Hepatic stellate cell (primary cell): ENCODE measurements around the gene ELMO1.

ENCODE experiments used
- DNase-seq: peaks from one replicate; pipeline ENCODE4 v3.0.0; 2011; ENCODE audit warnings: low spot score

The ELMO1 gene

GRCh38 chr7:36944838-36945237, 503.8 kb downstream of the ELMO1 start:
- DNase-seq, result no peak

DNA sequence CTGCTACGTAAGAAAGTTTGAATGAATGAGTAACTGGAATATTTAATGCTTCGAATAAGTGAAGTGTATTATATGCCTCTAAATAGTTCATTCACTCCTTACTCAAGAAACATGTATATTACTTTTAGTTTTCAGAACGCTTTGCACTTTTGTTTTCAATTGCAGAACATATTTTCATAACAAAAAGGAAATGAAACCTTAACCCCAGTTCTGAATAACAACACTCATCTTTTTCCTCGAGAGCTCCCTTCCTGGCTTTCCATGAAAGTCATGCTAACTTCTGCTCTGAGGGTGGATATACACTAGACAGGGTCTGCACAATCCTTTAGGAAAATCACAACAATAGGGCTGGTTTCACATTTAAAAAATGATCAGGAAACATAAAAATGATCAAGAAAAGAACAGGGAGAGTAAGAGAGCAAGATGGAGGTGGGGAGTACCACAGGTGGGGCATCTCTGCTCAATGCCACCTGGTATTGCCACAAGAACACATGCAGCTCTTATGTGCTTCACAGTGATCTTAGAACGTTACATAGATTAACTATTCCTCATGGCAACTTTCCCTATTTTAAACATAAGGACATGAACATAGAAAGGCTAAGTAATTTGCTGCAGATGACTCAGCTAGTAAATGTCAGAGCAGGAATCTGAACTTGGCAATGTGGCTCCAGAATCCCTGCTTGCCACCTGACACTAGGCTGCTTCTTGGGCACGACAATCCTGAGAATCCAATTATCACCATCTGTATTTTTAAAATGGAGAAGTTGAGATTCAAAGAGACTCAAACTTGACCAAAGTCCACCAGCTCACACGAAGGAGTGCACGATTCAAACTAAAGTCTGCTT, 504.9 kb downstream of the ELMO1 start:
- DNase-seq, result no peak

DNA sequence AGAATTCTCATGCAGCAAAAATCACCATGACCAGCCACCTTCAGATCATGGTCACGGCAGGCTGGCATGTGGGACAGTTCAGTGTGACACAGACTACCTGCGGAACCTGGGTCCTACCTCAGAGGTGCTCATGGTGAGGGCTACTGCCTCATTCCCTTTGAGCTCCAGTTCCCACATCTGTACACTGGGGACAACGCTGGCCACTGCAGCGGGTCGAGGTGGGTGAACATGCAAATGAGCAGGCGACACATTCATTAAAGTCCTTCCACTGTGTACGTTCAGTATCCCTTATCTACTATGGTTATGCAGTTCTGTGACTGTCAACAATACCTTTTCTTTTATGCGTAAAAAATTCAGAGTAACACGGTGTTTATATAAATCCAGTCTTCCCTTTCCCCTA, 505.7 kb downstream of the ELMO1 start:
- DNase-seq, result no peak

DNA sequence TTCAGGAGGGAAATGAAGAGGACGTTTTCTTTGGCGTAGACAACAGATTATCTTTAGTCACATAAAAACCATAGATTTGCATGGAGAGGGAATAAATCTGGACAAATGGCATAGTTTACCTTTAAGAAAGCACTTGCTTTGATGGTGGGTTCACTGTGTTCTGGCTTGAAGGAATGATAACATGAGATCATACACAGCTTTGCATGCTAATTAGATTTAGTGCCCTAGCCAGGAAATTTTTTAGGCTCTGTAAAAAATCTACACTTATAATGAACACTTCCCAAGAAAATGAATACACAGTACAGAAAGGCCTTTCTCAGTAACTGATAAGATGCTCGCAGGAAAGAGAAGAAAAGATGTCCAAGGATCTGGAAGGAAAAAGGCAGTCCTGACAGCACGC, 506.1 kb downstream of the ELMO1 start:
- DNase-seq, result no peak

GRCh38 chr7:36942025-36942424, 506.6 kb downstream of the ELMO1 start:
- no peak for DNase-seq

DNA sequence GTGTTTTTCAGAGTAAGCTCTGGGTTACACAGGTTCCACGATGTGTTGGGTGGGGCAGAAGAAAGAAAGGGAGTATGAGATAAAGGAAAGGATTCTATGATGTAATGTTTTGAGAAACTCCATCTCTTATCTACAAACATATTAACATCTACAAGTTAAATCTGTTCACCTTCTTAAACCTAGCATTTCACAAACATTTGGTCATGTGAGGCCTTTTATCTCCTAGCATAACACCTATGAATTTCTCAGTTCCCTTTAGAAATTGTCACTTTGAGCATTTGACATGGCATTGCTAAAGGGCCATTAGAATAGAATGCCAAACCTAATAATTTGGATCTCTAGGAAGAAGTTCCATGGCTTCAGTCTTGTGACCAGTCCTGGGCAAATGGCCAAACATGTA, 507.3 kb downstream of the ELMO1 start:
- no peak for DNase-seq

DNA sequence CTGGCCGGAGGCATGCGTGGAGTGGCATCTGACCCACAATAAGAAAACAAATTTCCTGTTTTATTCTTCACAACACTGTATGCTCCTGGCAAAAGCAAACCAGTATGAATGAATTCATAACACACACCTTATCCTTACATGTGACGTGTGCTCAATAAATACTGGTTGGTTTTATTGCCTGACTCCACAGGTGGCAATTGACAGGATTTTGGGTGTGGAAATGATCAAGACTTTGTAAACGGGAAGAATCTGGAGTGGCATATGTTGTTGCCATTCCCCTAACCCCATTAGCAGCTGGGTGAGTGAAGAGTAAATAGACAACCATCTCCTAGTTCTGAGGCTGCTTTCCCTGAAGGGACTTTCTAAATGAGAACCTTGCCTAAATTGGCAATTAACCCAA, 508.8 kb downstream of the ELMO1 start:
- DNase-seq, result no peak

- DNase-seq, result no peak
These were observed 510.7 kb downstream of the ELMO1 start for GRCh38 chr7:36937754-36938563.

- DNase-seq, result no peak
These were observed 516.8 kb downstream of the ELMO1 start for GRCh38 chr7:36931892-36932291.

GRCh38 chr7:36929791-36930190, 518.9 kb downstream of the ELMO1 start:
- no peak for DNase-seq

DNA sequence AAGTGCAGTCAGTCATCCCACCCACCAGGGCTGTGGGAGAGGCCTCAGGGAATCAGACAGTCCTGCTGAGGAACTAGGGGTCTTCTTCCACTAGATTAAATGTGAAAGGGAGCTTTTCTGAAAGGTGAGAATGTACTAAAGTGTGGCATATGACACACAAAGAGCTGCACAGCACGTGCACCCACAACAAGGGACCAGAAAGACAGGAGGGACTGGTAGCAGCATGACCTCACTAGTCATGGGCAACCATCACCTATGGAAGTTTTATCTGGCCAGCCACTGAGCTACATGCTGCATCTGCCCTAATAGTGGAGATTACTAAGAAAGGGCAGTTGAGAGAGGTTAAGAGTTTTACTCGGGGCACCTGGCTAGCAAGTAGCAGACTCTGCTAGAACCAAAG, 519.9 kb downstream of the ELMO1 start:
- DNase-seq, result no peak

- no peak for DNase-seq
These were observed 520.4 kb downstream of the ELMO1 start for GRCh38 chr7:36928311-36928710.

- no peak for DNase-seq
These were observed 523.0 kb downstream of the ELMO1 start for GRCh38 chr7:36925691-36926090.

GRCh38 chr7:36925207-36925606, 523.5 kb downstream of the ELMO1 start:
- DNase-seq, result no peak

DNA sequence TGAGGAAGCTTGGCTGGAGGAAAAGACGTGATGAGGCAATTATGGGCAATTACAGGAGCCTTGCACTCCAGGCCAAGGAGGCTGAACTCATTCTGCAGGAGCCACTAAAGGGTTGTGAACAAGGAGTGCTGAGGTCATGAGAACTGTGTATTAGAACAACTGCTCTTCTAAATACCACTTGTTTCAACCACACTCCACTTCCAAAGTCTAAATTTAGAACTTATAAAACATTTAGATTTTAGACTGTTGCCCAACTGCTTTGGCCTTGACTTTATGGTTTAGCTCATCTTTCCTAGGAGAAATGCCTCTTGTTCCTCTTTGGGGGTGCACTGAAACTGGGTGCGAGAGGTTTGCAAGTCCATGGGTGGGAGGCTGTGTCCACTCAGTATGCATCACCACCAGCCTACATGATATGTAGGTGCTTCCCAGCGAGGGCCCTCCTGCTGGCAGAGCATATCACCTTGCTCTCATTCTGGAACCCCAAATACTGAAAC, 524.7 kb downstream of the ELMO1 start:
- DNase-seq, result no peak

DNA sequence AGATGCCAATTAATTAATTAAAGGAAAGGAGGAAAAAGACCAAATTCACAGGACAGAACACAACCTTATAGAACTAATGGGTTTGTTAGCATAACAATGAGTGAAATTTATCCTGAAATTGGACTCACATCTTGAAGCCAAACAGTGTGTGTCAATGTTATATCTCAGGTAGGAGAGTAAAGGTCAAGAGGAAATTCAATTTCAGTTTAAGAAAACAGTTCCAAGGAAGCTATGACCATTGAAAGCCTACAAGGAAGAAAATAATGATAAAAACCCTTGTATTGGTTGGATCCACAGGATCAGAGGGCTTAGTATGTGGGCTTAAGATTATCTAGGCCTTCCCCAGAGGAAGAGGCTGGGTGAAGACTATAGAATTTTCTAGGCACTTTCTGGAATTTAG, 525.5 kb downstream of the ELMO1 start:
- DNase-seq, result no peak

- no peak for DNase-seq
These were observed 528.2 kb downstream of the ELMO1 start for GRCh38 chr7:36920433-36920832.

DNA sequence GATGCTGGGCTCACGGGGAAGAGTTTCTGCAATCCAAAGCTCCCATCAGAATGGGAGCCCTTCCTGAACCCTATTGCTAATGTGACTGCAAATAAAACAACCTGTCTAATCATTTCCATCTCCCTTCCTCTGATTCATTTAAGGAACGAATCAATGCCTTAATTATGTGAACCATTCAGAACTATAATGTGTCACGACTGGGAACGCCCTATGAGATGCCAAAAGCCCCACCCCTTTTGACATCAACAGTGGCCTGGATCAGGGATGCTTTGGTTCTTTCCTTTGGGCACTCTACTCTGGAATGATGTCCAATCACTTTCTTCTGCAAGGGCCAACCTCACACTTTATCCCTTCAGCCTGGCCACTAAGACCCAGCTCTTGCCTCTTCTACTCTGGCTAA, 528.9 kb downstream of the ELMO1 start:
- DNase-seq, result no peak

GRCh38 chr7:36918591-36918990, 530.1 kb downstream of the ELMO1 start:
- no peak for DNase-seq

- DNase-seq, result no peak
These were observed 532.0 kb downstream of the ELMO1 start for GRCh38 chr7:36916619-36917018.

GRCh38 chr7:36916116-36916515, 532.5 kb downstream of the ELMO1 start:
- no peak for DNase-seq

- DNase-seq, result no peak
These were observed 536.9 kb downstream of the ELMO1 start for GRCh38 chr7:36911788-36912187.

GRCh38 chr7:36910859-36911258, 537.8 kb downstream of the ELMO1 start:
- DNase-seq, result no peak
